GM18517 (cell line): ENCODE measurements around the gene TEX35.

ENCODE experiments used
- ATAC-seq: cut with Tn5 transposase; IDR thresholded peaks from one replicate; pipeline ENCODE4 v1.9.1; 2021; ENCODE audit warnings: mild to moderate bottlenecking, moderate library complexity; ENCODE audit not compliant: unreplicated experiment

Gene TEX35

DNA sequence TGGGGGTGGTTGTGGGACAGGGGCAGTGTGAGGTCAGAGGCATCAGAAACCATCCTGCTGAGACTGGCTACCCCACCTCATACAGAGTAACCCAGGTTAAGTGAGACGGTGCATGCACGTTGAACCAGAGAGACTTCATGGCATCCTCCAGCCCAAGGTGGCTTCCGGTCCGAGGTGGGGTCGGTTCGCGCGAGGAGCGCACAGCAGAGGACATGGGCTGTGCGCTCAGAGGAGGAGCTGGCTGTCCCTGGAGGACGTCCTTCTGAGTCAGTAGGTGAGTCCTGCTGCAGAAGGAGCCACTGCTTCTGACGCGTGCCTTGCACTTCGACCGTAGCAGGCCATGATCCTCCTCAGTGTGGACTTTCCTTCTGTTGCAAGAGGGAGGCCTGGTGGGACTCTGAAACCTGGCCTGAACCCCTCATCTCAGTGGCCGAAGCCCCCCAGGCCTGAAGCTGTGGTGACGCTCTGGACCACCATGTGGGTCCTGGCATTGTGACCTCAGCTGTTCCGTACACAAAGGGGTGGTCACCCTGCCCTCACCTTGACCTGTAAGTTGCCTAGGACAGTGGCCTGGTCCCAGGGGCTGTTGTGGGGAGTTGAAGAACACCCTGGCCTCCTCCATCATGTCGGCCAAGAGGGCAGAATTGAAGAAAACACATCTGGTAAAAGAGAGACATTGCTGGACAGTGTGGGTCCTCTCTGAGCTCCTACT lies at the start of gene TEX35:
Gene TEX35 (plus strand): TSS at position 544 of the 712 bp plus-strand sequence. CDS start 80 bp downstream, at position 624.
- ATAC-seq = no peak

DNA sequence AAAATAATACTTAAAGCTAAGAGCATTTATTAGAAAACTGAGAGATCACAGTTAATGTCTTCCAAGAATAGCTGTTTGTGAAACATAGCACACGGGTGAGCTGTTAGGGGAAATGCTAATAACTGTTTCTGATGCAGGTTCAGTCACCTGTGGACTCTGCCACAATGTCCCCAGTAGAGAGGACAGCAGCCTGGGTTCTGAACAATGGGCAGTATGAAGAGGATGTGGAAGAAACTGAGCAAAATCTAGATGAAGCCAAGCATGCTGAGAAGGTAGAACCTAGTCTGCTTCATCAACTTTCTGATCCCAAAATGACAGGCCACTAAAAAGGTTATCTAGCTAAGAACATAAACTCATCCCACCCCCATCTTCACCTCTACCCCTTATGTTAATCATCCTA lies 48.8 kb upstream of the TEX35 start:
- ATAC-seq = no peak

DNA sequence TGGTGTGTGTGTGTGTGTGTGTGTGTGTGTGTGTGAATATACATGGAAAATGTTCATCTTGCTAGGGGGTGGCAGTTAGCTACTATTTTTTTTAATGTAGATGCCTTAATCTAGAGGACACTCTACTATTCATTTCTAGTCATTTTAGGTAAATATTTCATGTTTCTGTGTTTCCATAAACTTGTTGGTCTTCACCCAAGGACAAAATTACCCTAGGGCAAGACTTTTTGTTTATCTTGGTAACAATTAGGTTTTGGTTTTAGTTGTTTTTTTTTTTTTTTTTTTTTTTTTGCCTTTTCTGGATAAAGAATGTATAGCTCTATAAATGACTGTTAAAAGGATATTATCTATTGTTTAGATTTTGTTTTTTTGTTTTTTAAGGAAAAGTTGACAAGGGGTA lies 48.3 kb upstream of the TEX35 start:
- no peak for ATAC-seq

DNA sequence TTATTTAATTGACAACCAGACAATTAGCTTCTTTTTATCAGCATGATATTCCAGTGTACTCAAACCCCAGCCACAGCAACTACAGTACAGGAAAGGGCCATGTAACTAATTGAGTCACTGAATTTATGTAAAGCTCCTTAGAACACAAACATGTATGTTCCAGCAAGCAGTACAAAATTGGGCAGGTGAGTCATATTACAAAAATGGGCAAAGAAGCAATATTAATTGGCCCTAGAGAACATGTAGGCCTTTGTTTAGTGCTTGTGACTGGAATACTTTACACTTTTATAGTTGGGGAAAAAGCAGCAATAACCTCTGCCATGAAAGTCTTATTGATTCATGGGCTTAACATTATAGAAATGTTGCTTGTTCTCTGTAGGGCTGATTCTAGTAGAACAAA lies 47.9 kb upstream of the TEX35 start:
- no peak for ATAC-seq

DNA sequence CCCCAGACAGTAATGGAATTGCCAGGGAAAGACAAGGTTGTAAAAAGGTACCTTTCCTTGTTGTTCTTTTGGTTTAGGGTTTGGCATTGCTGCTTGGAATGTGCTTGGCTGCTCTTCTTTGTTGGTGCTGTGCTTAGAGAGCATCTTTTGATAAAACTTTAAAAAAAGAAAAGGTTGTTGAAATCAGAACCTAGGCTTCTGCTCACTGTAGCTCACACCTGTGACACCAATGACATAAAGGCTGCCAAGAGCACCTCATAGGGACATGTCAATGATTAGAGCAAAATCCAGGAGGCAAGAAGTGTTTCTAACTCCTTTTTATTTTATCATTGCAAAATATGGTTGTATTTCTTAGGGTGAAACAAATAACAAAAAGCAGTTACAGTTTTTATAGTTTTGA lies 45.1 kb upstream of the TEX35 start:
- no peak for ATAC-seq

DNA sequence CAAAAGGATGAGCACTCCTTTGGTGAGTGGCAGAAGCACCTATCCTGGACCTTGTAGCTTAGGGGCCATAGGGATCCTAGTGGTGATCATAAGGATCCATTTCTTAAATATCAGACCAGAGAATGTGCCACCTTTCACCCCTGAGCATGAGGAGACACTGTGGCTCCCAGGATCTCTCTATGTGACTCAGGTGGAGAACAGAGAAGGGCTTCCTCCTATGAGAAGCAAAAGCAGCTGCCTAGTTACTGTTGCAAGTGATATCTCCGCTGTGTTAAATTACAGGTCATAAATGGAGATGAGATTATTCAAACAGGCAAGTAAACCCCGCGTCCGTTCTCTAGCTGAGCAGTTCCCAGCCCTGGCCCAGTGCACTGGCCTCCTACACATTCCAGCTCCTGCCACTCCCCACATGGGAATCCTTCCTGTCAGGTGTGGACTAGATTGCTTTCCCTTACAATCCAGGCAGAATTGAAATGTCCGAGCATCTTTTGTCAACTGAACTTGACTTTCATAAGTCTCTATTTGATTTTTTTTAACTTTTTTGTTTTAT lies 42.4 kb upstream of the TEX35 start:
- ATAC-seq = no peak

DNA sequence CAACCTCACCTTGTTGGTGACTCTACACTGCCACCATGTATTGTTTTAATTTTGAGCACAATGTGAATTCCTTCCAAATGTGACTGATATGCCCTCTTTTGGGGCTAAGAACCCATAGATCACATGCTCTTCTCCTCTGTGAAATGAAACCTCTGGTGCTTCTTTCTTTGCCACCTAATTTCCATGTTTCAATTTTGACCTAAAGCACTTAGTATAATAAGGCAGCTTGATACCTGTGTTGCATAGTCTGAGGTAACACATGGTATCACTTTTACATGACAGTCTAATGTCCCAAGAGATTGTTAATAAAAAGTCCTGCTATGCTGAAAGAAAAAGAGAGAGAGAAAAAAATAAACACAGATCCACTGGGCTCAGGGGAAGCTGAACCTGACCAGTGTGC lies 40.4 kb upstream of the TEX35 start:
- ATAC-seq = no peak

DNA sequence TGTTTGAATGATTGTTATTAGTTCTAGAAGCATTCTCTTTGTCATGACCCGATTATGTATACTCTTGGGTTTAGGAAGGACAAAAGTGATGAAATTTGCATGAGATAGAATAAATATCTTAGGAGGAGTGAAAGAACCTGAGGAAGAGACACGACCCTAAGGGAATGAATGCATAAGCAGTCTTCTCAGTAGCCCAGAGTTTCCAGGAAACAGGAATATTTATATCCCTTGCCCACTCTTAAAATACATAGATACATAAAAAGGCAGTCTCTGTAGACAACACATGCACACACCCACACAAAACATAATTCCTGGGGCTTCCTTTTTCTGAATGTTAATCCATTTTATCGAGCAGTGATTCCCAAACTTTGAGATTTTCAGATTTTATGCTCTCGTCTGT lies 35.5 kb upstream of the TEX35 start:
- no peak for ATAC-seq

DNA sequence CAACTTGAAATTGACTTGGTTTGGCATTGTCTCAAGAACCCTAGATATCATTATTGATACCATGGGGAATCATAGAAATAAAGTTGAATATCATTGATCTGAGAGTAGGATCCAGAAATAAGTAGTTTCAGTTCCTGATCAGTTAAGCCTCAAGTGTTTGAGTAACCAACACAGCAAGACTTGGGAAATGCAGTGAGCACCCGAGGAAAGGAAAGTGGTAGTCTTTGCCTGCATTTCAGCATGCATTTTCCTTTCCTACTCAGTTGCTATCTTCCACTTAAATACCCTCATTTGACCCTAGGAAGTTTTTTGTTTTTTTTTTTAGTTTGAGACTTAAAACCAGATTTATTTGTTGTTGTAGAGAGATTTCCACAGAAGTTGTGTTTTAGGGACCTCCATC lies 35.1 kb upstream of the TEX35 start:
- ATAC-seq = no peak

DNA sequence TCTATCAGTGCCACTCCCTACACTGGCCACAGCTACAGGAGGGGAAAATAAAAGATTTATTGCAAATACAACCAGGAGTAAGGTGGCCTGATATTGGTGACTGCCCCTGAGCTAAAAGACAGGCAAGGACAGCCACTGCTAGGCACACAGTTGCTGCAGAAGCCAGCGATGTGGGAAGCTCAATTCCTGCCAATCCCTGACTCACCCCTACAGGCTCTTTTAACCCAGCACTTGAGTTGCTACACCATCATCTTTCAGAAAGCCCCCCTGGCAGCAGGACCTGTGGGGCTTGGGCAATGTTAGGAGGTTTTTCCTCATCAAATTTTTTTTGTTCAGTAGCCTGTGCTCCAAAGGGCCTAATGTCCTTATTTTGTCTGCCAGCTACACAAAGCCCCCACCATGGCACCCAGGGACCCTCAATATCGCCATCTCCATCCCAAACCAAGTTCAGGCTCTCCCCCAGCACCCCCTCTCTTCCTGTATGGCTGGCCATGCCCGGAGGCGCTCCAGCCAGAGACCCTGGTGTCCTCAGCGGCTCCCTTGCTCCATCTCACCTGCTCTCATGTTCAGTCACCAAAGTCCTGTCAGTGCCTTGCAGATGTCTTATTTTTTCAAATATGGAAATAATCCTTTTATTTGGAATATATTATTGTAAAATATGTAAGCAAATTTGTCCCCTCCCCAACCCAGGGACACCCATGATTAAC lies 29.5 kb upstream of the TEX35 start:
- no peak for ATAC-seq

DNA sequence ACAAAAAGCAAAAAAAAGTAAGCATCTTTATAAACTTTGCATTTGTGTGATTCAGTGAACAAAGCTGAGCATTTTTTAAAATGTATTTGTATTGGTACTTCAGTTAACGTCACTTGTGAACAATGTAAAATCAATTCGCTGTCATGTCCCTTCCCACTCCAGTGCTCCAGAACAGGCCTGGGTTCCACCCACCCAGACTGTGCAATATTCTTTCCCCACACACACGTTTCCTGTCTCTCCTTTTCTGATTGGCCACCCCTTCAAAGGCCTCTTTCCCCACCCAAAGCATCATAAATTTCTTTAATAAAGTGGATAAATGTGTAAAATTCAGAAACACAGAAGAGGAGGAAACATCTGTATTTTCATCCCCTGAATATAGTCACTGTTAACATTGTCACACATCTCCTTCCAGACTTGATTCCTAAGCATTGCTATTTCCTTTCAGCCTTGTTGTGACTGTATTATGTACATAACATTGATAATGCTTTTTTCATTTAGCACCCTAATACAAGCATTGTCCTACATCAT lies 28.1 kb upstream of the TEX35 start:
- ATAC-seq = no peak

DNA sequence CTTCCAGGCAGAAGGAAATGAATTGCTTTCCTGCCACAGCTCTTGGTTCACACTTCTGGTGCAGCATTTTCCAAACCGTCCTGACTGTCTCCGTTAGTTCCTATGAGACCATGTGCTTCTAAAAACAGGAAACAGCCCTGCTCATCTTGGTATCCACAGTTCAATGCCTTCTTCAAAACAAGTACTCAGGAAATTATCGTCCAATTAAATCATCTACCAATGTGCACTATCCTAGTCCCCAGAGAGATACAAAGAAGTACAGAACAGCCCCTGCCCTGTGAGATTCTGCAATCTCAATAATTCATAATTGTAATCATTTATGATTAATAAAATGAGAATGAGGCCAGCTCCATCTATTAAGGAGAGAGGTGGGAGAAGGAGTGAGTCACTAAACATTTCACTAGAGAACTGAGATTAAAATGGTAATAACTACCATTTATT lies 27.3 kb upstream of the TEX35 start:
- ATAC-seq = no peak

DNA sequence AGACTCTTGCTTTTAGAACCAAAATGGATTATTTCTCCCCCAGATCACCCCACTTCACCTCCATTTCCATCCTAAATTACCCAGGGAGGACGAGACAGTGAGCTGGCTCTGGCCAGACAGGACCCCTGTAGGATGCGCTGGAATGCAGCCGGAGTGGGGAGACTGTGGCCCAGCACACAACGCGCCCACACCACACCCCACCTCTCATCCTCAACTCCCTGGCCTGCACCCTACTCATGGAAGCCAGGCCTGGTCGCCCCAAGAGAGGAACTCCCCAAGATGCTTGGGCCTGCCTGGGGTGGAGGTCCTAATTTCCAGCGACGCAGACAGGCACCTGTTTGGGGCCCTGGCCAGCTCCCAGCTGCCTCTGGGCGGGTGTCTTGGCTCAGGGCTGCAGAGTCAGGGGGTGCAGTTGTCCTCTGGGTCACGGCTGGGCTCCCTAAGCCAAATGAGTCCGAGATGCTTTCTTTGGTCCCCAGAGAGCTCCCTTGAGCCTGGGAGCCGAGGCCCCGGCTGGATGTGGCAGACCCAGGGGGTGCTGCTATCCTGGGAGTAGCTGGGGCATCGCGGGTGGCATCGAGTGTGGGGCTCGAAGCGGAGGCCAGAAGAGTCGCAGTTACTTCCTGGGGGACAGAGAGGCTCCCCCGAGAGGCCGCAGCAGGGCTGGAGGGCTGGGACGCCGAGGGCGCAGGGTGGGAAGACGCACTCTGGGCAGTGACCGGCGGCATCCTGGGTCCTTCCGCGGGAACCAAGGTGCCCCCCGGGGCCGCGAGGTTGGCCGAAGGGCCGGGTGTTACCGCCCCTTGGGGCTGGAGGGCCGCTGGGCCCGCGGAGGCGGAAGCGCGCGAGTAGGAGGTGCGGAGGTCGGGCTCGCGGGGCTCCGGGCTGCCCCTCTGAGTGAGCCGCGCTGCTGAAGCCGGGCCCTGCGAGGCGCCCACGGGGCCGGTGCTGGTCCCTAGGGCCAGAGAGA lies 26.5 kb upstream of the TEX35 start:
- ATAC-seq = no peak

DNA sequence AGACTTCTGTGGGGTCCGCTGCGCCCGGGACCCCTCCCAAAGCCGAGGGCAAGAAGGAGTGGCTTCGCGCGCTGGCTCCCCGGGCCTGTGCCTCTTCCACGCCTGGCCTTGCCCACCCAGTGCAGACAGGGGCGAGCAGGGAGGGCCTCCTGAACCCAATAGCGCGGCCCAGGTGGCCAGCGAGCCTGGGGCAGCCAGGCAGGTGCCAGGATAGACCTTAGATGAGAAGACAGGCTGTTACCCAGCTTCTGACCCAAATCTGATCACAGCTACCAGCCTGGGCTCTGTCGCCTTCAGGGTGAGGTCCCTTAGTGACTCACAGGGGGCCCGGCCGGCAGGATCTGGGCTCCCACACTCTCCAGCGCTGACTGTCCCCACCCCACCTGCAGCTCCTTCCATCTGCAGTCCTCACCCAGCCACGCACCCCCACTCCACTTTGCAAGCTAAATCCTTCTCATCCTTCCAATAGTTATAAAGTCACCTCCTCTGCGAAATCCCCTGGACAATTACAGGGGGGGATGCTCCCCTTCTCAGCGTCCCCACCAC lies 25.8 kb upstream of the TEX35 start:
- no peak for ATAC-seq

DNA sequence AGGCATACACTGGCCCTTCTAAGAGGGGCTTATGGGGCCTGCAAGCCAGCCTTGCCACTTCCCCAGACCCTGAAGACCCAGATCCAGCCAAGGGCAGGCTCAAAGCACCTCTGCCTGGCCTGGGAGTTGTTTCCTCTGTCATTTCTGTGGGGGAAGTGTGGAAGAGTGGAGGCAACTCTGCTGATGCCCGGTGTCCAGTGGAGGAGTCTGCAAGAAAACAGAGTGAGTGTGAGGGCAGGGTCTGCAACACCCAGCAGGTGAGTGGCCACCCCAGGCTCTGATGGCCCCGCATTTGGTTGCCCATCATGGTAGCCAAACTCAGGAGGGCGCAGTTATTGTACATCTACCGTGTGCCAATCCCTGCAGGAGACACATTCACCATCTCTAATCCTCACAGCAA lies 24.5 kb upstream of the TEX35 start:
- ATAC-seq = no peak

DNA sequence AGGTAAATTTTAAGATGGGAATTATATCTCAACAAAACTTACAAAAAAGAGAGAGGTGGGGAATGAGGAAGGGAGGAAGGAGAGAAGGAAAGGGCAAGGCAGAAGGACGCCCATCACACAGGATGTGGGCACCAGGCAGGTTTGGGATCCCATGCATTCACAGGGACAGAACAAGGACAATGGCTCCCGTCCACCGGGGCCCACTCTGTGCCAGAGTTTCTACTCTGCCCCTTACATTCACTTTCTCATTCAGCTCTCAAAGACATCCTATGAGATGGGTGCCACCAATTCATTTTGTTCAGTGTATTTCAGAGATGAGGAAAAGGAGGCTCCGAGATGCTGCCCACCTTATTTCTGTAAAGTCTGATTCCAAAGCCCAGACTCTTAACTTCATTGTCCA lies 23.5 kb upstream of the TEX35 start:
- ATAC-seq = no peak

DNA sequence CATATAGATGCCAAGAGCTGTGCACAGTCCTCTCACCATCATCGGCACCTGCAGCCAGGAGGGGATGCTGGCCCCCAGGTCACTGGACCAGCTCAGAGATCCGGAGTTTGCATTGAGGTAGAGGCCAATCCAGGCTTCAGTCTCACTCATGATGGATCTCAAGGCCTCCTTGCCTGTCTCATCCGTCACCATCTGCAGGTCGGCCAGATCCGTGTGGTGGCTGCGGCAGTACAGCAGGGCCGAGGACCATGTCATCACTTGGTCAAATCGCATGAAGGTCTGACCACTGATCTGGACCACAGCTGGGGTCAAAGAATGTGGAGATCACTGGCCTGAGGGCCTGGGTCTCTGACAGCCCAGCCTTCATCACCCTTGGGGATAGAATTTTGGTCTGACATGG lies 22.8 kb upstream of the TEX35 start:
- ATAC-seq = no peak

DNA sequence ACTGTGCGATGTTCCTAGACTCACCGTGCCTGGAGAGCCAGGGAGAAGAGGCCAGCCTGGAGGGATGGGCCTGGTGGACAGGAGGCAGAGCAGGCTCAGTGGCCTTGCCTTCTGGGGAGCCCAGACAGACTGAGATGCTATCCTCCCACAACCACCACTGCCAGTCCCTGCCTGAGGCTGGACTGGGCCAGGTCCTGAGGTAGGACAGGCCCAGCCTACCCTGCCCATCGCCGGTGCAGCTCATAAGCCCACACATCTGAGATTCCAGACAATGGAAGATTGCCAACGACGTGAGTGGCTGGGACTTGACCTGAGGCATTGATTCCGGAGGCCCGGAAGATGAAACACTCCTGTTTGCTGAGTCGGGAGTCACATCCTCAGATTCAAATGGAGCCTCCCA lies 21.9 kb upstream of the TEX35 start:
- ATAC-seq = no peak

DNA sequence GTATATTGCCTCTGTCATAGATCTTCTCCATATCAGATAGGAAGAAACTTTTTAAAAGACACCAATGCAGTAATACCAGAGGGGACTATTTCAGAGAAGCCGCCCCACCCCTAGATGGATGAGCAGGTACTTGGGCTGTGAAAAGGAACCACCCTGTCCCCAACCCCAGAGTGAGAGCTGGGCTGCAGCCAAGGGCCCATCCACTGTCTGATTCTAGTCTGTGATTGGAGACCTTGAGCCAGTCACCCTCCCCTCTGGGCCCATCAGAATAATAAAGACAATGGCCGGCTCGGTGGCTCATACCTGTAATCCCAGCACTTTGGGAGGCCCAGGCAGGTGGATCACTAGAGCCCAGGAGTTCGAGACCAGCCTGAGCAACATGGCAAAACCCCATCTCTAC lies 21.2 kb upstream of the TEX35 start:
- no peak for ATAC-seq

DNA sequence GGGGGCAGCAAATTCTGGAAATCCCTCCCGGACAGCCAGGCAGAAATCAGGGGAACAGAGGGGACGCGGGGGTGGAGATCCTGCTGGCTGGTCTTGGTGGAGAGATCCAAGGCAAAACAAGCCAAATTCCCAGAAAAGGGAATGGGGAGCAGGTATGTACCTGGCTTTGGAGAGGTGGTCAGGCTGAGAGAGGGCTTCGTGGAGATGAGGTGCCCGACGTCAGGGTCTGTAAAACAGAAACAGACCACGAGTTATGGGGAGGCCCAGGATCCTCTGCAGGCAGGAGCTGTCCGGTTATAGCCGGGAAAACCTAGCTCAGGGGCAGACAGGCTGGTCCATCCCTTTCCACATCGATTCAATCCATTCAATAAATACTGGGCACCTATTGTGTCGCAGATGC lies 20.6 kb upstream of the TEX35 start:
- ATAC-seq = no peak

DNA sequence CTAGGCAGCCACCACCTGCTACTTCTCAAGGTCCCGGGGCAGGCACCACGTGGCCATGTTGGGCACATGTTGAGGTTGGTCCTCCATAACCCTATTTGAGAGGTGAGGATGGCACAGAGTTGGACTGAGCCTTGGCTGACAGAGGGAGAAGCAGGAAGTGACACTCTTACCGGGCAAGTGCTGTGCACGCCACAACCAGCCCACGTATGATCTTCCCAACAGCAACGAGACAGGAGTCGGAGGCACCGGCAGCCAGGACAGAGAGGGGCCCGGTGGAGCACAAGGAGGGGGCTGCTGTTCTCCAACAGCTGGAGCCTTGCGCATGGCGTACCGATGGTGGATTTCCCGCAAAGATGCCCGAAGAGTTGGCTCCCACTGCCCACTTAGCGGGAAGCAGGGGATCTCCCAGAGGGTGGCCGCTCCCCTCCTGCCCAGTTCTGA lies 19.6 kb upstream of the TEX35 start:
- ATAC-seq = no peak
